Keratinocyte (primary cell): Measurements from ENCODE around the gene KCNN3. TPM values are rescaled to one million over a fixed set of nuclear protein-coding genes. Genes with fewer than 3 reads are reported as not detected.

Experiments used
- DNase-seq: peaks from one replicate; pipeline ENCODE4 v3.0.0-alpha.2; 2011; ENCODE audit warnings: low read depth, missing footprints, low spot score
- FAIRE-seq: peaks from 2 replicates; lab custom pipeline; 2011; peaks lifted over from hg19 to GRCh38; lab: Jason Lieb, UNC
- H2AFZ ChIP-seq: 2 replicates; pipeline ENCODE4 v1.6.0; 2012; ENCODE audit warnings: low read length, control low read depth, inconsistent platforms; ENCODE audit not compliant: control insufficient read depth
- H3K27ac ChIP-seq: 2 replicates; pipeline ENCODE4 v1.5.1; 2011; ENCODE audit warnings: low read length; ENCODE audit not compliant: control insufficient read depth, insufficient read depth
- H3K27me3 ChIP-seq: 3 replicates; pipeline ENCODE4 v1.6.0; 2011; ENCODE audit warnings: low read length; ENCODE audit not compliant: control insufficient read depth, insufficient read depth; ENCODE audit errors: extremely low read depth
- H3K36me3 ChIP-seq, 2 experiments: 2 replicates in 1 of 2; 3 replicates in 1 of 2; pipeline ENCODE4 v1.5.1; 2011; ENCODE audit warnings: low read length in 2 of 2, mild to moderate bottlenecking in 1 of 2; ENCODE audit not compliant: control insufficient read depth in 2 of 2, insufficient read depth in 2 of 2; ENCODE audit errors: extremely low read depth in 1 of 2
- H3K4me1 ChIP-seq: 3 replicates; pipeline ENCODE4 v1.5.1; 2011; ENCODE audit warnings: low read length; ENCODE audit not compliant: control insufficient read depth, insufficient read depth; ENCODE audit errors: extremely low read depth
- H3K4me2 ChIP-seq: 3 replicates; pipeline ENCODE4 v1.6.0; 2011; ENCODE audit warnings: low read depth, low read length; ENCODE audit not compliant: control insufficient read depth, insufficient read depth; ENCODE audit errors: extremely low read depth
- H3K4me3 ChIP-seq, 3 experiments: fragments of 200-600 bp in 1 of 3; sonication (generic) in 1 of 3; 2 replicates in 2 of 3; 3 replicates in 1 of 3; pipeline ENCODE4 v1.5.1; 2011 to 2016; ENCODE audit warnings: low read length in 3 of 3, mild to moderate bottlenecking in 3 of 3, control low read depth in 2 of 3, inconsistent platforms in 1 of 3, low read depth in 1 of 3, mixed read lengths in 1 of 3, mixed run types in 1 of 3, moderate library complexity in 1 of 3; ENCODE audit not compliant: control insufficient read depth in 2 of 3, insufficient read depth in 2 of 3; ENCODE audit errors: extremely low read depth in 1 of 3
- H3K79me2 ChIP-seq: 2 replicates; pipeline ENCODE4 v1.6.0; 2012; ENCODE audit warnings: low read length; ENCODE audit not compliant: control insufficient read depth, insufficient read depth
- H3K9ac ChIP-seq: 3 replicates; pipeline ENCODE4 v1.6.0; 2011; ENCODE audit warnings: low read length; ENCODE audit not compliant: control insufficient read depth, insufficient read depth; ENCODE audit errors: extremely low read depth
- H3K9me1 ChIP-seq: 3 replicates; pipeline ENCODE4 v1.6.0; 2011; ENCODE audit warnings: low read length; ENCODE audit not compliant: control insufficient read depth, insufficient read depth; ENCODE audit errors: extremely low read depth
- H3K9me3 ChIP-seq: 2 replicates; pipeline ENCODE4 v1.5.1; 2012; ENCODE audit warnings: low read depth, low read length; ENCODE audit not compliant: control insufficient read depth
- H4K20me1 ChIP-seq: 3 replicates; pipeline ENCODE4 v1.6.0; 2011; ENCODE audit warnings: low read length; ENCODE audit not compliant: control insufficient read depth, insufficient read depth; ENCODE audit errors: extremely low read depth
- CTCF ChIP-seq, 3 experiments: IDR thresholded peaks in 1 of 3; conservative IDR thresholded peaks in 1 of 3; optimal IDR thresholded peaks in 1 of 3; 2 replicates in 2 of 3; 3 replicates in 1 of 3; pipeline versions ENCODE3 to v1.5.1; 2011; ENCODE audit warnings: low read length in 3 of 3, mild to moderate bottlenecking in 3 of 3, moderate library complexity in 2 of 3, control low read depth in 1 of 3, inconsistent platforms in 1 of 3; ENCODE audit not compliant: insufficient read depth in 2 of 3; ENCODE audit errors: extremely low read depth in 1 of 3
- EZH2 ChIP-seq: IDR thresholded peaks from one replicate; pipeline ENCODE4 v1.6.1; 2012; ENCODE audit warnings: inconsistent platforms, mild to moderate bottlenecking, low read length, moderate library complexity
- dilution Hi-C: fragments of 300-500 bp; cut with MboI; formaldehyde crosslinking; loops from one replicate; pipeline ENCODE4 v1.7.0; 2020; ENCODE audit warnings: low sequenced_read_pairs; ENCODE audit not compliant: extremely low pct_ligation_motif_present
- polyA plus RNA-seq, 5 experiments: library from polyadenylated mRNA; depleted of rRNA in 3 of 5; stranded (reverse) in 3 of 5; stranded (forward) in 1 of 5; unstranded in 1 of 5; fragments of >200 nt; gene quantifications; 1 replicate in 1 of 5; 2 replicates in 3 of 5; 3 replicates in 1 of 5; pipeline versions ENCODE4 v1.2.1 to v1.2.3, GENCODE V29; 2011 to 2012; ENCODE audit warnings: missing spikeins in 2 of 5, low read depth in 1 of 5, low replicate concordance in 1 of 5

KCNN3 gene
- polyA plus RNA-seq, 1 donor (not counting 4 experiments of a cell fraction or from before 2014, with no cell fraction given): 0.05 TPM

GRCh38 chr1:154713005-154713404, 157.1 kb downstream of the KCNN3 start:
- no peaks in the 10 kb centered on the region for H3K9me1 ChIP-seq
- H3K79me2 ChIP-seq: no peaks in the 10 kb centered on the region
- H4K20me1 ChIP-seq: peaks cover 4% of the 10 kb centered on the region
- H3K27me3 ChIP-seq: no peaks in the 10 kb centered on the region
- H3K4me2 ChIP-seq: no peak overlapping the region
- no peak overlapping the region for H3K4me3 ChIP-seq
- no peak for DNase-seq
- H3K9ac ChIP-seq: no peak overlapping the region
- H3K36me3 ChIP-seq: no peaks in the 10 kb centered on the region
- H3K9me3 ChIP-seq: no peaks in the 10 kb centered on the region
- dilution Hi-C loops: no loop called here
- H2AFZ ChIP-seq: no peak overlapping the region
- TF ChIP-seq EZH2 (no peak), CTCF (optimal IDR thresholded peaks at IDR 0.05 in 1 of 3, IDR thresholded peaks at IDR 0.05 in 1 of 3, conservative IDR thresholded peaks at IDR 0.05 in 1 of 3; ENCODE audit: extremely low read depth in 1 of 3, insufficient read depth in 2 of 3, low read length in 3 of 3) (no peak)
- H3K4me1 ChIP-seq: peaks cover 4% of the 10 kb centered on the region
- no peak for FAIRE-seq
- no peak overlapping the region for H3K27ac ChIP-seq

- Histone ChIP-seq H3K9me3 (no peaks in the 10 kb centered on the region), H3K79me2 (no peaks in the 10 kb centered on the region), H3K27ac (no peak overlapping the region), H2AFZ (no peak overlapping the region), H3K4me3 (no peak overlapping the region), H3K9ac (no peak overlapping the region), H3K9me1 (no peaks in the 10 kb centered on the region), H3K4me2 (no peak overlapping the region), H3K36me3 (no peaks in the 10 kb centered on the region), H4K20me1 (peaks cover 4% of the 10 kb centered on the region), H3K27me3 (no peaks in the 10 kb centered on the region), H3K4me1 (peaks cover 4% of the 10 kb centered on the region)
- DNase-seq: no peak
- dilution Hi-C loops: no loop called here
- no peak for FAIRE-seq
- TF ChIP-seq EZH2 (no peak), CTCF (optimal IDR thresholded peaks at IDR 0.05 in 1 of 3, IDR thresholded peaks at IDR 0.05 in 1 of 3, conservative IDR thresholded peaks at IDR 0.05 in 1 of 3; ENCODE audit: extremely low read depth in 1 of 3, insufficient read depth in 2 of 3, low read length in 3 of 3) (no peak)
Measured at GRCh38 chr1:154712166-154712810, 157.8 kb downstream of the KCNN3 start.
